Type B pancreatic cell (in vitro differentiated cells): Measurements from ENCODE around the gene OR11L1. TPM values are rescaled to one million over a fixed set of nuclear protein-coding genes. Genes with fewer than 3 reads are reported as not detected.
A peak's percentile ranks its signal among the peaks of the same experiment; 100 is the strongest.

ENCODE experiments used
- DNase-seq: peaks from one replicate; pipeline ENCODE4 v3.0.0; 2021; ENCODE audit warnings: mixed read lengths; ENCODE audit not compliant: unreplicated experiment; ENCODE audit errors: extremely low spot score
- H3K27ac Mint-ChIP-seq: 2 replicates; pipeline ENCODE4 v1.8.0; 2021; ENCODE audit warnings: mild to moderate bottlenecking, mixed read lengths
- H3K27me3 Mint-ChIP-seq: 2 replicates; pipeline ENCODE4 v1.8.0; 2021; ENCODE audit warnings: mixed read lengths
- H3K36me3 Mint-ChIP-seq: 2 replicates; pipeline ENCODE4 v1.8.0; 2021; ENCODE audit warnings: mixed read lengths
- H3K4me1 Mint-ChIP-seq: one replicate; pipeline ENCODE4 v1.8.0; 2021; ENCODE audit warnings: mixed read lengths; ENCODE audit not compliant: unreplicated experiment
- H3K4me3 Mint-ChIP-seq: 2 replicates; pipeline ENCODE4 v1.8.0; 2021; ENCODE audit warnings: mild to moderate bottlenecking, mixed read lengths
- H3K9me3 Mint-ChIP-seq: 2 replicates; pipeline ENCODE4 v1.8.0; 2021; ENCODE audit warnings: mixed read lengths
- total RNA-seq: library from RNA; stranded (reverse); gene quantifications from 2 replicates; pipeline ENCODE4 v1.2.1, GENCODE V29; 2021; ENCODE audit warnings: low replicate concordance
- TF ChIP-seq, protein P1 (sequence below): fragments of 200-600 bp; sonication (generic); conservative IDR thresholded peaks from 2 replicates; pipeline ENCODE4 v1.5.0; 2021; ENCODE audit warnings: antibody characterized with exemption, mild to moderate bottlenecking

OR11L1 gene
- total RNA-seq, 1 donor from 2014 or later, result not detected

DNA sequence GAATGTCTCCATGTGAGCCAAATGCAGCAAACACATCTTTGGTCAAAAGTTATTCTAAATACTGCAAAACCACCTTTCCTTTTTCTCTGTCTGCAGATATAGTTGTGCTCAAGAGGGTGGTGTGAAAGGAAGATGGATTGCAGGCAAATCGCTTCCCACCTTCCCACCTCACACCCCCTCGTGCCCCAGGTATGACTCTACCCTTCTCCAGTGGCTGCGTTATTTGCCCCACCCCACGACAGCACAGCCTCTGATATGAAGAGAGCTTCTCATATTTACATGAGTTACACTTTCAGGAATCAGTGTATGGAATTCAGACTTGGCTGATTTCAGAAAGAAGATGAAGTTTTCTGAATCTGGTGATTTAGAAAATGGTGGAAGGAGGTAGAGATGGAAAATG lies 21.1 kb upstream of the OR11L1 start:
- Mint-ChIP-seq H3K36me3 (no peaks in the 10 kb centered on the region), H3K27ac (no peak overlapping the region), H3K4me3 (no peak overlapping the region), H3K4me1 (no peaks in the 10 kb centered on the region), H3K27me3 (peaks cover 9% of the 10 kb centered on the region), H3K9me3 (no peaks in the 10 kb centered on the region)
- TF ChIP-seq, protein P1, sequence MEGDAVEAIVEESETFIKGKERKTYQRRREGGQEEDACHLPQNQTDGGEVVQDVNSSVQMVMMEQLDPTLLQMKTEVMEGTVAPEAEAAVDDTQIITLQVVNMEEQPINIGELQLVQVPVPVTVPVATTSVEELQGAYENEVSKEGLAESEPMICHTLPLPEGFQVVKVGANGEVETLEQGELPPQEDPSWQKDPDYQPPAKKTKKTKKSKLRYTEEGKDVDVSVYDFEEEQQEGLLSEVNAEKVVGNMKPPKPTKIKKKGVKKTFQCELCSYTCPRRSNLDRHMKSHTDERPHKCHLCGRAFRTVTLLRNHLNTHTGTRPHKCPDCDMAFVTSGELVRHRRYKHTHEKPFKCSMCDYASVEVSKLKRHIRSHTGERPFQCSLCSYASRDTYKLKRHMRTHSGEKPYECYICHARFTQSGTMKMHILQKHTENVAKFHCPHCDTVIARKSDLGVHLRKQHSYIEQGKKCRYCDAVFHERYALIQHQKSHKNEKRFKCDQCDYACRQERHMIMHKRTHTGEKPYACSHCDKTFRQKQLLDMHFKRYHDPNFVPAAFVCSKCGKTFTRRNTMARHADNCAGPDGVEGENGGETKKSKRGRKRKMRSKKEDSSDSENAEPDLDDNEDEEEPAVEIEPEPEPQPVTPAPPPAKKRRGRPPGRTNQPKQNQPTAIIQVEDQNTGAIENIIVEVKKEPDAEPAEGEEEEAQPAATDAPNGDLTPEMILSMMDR, result no peak
- no peak for DNase-seq

DNA sequence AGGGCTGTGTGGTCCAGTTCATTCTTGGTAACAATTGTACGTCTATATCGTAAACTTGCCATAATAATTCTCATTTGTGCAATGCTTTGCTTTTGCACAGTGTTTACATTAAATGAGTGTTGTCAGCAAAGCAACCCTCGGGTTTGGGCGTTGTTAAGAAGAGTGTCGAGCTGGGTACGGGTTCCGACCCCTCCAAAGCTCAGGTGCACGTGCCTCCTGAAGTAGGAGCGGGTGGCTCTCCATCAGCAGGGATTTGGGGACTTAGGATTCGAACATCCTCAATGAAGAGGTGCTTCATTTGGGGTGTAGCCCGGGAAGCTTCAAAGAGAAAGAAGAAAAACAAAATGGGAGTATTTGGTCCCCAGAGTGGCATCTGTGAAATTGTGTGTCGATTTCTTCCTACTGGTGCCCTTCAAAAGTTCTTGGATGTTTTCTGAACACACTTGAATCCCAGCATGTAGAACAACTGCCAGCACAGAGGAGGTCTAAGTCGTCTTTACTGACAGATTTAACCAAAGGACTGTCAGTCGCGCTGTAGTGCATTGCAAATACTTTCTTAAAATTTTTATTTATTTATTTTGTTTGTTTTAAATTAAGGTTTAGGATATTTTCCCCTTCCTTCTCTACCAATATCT lies 16.4 kb upstream of the OR11L1 start:
- no peaks in the 10 kb centered on the region for H3K4me1 Mint-ChIP-seq
- H3K4me3 Mint-ChIP-seq, result peak overlapping the region; percentile 75
- H3K9me3 Mint-ChIP-seq, result peaks cover 5% of the 10 kb centered on the region
- TF ChIP-seq, protein P1, result no peak
- no peaks in the 10 kb centered on the region for H3K36me3 Mint-ChIP-seq
- peaks cover 34% of the 10 kb centered on the region for H3K27me3 Mint-ChIP-seq
- H3K27ac Mint-ChIP-seq, result no peak overlapping the region
- no peak for DNase-seq

DNA sequence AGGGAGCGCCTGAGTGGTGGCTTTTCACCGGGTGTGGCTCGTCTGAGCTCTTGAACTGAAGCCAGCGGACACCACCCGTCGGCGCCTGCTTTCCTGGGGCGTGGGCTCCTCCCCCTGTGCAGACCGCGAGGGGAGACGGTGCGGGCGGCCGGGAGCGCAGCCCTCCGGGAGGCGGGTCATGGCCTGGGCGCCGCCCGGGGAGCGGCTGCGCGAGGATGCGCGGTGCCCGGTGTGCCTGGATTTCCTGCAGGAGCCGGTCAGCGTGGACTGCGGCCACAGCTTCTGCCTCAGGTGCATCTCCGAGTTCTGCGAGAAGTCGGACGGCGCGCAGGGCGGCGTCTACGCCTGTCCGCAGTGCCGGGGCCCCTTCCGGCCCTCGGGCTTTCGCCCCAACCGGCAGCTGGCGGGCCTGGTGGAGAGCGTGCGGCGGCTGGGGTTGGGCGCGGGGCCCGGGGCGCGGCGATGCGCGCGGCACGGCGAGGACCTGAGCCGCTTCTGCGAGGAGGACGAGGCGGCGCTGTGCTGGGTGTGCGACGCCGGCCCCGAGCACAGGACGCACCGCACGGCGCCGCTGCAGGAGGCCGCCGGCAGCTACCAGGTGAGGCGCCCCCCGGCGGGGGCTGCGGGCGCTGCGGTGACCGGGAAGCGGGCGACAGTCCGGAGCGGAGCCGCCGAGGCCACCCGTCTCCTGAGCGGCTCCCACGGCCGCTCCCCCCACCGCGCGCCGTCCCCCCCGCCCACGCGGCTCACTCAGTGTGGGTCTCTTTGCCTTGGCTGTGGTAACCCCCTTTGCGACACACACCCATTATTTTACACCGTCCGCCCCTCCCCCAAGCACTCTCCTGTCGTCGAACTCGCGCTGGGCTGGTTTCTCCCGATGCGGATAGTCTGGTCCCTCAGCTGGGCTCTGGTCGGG lies 15.6 kb upstream of the OR11L1 start, which contains the start of gene TRIM58:
TSS of gene TRIM58 (plus strand) at position 119 of the 916 bp plus-strand sequence. CDS start at position 179, 60 bp downstream.
- H3K9me3 Mint-ChIP-seq, result peaks cover 5% of the 10 kb centered on the region

DNA sequence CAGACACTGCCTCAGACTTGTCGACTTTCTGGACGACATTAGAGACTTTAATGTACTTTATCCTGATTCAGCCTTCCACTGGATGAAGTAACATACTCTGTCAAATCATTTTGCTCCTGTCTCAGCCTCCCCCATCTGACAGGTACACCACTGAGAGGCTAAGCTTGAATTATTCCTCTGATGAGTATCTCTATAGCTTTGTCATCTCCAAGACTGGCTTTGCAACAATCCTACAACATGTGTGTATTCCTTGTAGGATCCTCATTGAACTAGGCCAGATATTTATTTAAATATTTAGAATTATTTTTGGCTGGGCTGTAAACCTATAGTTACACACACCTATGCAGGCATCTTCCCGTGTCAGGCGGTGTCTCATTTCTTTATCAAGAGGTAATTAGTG lies 14.2 kb upstream of the OR11L1 start:
- Mint-ChIP-seq H3K27me3 (peaks cover 34% of the 10 kb centered on the region), H3K9me3 (peaks cover 5% of the 10 kb centered on the region), H3K27ac (no peak overlapping the region), H3K4me1 (no peaks in the 10 kb centered on the region), H3K36me3 (no peaks in the 10 kb centered on the region), H3K4me3 (peak overlapping the region; percentile 39)
- no peak for DNase-seq
- TF ChIP-seq, protein P1, result no peak

More for the DNA sequence above, 15.6 kb upstream of the OR11L1 start, which contains the start of gene TRIM58:
- no peaks in the 10 kb centered on the region for H3K36me3 Mint-ChIP-seq
- H3K27me3 Mint-ChIP-seq, result peaks cover 34% of the 10 kb centered on the region
- H3K4me1 Mint-ChIP-seq, result no peaks in the 10 kb centered on the region
- no peak within 1 kb of the TSS for H3K27ac Mint-ChIP-seq
- DNase-seq, result no peak
- peak within 1 kb of the TSS; percentile 75 for H3K4me3 Mint-ChIP-seq
- TF ChIP-seq, protein P1, result peak; percentile 63

DNA sequence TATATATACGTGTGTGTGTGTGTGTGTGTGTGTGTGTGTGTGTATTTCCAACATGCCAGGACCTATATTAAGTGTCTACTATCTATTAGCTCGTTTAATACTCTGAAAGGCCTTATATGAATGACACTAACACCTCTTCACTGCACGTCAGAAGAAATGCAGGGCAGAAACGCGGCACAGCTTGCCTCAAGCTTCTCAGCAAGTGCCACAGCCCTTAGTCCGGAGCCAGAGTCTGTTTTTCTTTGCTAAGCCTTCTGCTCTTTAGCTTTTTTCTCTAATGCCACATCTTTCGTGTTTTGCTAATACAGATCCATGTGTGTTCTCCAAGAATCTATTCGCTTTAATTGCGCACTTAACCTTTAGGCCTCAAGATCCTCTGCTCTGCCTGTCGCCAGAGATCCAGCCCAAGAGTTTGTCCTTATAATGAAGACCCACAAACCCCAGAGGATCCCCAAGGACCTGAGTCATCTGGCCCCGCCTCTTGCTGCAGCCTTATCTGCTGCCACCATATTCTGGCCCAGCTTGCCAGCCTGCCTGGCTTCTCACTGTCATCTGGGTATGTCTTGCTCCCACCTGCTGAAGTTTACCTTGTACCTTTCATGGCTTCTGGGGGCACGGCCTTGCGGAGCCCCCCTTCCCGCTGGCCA lies 13.3 kb upstream of the OR11L1 start:
- H3K4me1 Mint-ChIP-seq, result no peaks in the 10 kb centered on the region
- DNase-seq, result no peak
- no peak overlapping the region for H3K4me3 Mint-ChIP-seq
- TF ChIP-seq, protein P1, result no peak
- H3K27ac Mint-ChIP-seq, result no peak overlapping the region
- no peaks in the 10 kb centered on the region for H3K36me3 Mint-ChIP-seq
- peaks cover 5% of the 10 kb centered on the region for H3K9me3 Mint-ChIP-seq
- H3K27me3 Mint-ChIP-seq, result peaks cover 34% of the 10 kb centered on the region
